HG02623 (cell line): ENCODE data around the gene FGF8.

Experiments used
- ATAC-seq: cut with Tn5 transposase; IDR thresholded peaks from one replicate; pipeline ENCODE4 v1.9.1; 2021; ENCODE audit warnings: moderate library complexity; ENCODE audit not compliant: unreplicated experiment

FGF8 gene

DNA sequence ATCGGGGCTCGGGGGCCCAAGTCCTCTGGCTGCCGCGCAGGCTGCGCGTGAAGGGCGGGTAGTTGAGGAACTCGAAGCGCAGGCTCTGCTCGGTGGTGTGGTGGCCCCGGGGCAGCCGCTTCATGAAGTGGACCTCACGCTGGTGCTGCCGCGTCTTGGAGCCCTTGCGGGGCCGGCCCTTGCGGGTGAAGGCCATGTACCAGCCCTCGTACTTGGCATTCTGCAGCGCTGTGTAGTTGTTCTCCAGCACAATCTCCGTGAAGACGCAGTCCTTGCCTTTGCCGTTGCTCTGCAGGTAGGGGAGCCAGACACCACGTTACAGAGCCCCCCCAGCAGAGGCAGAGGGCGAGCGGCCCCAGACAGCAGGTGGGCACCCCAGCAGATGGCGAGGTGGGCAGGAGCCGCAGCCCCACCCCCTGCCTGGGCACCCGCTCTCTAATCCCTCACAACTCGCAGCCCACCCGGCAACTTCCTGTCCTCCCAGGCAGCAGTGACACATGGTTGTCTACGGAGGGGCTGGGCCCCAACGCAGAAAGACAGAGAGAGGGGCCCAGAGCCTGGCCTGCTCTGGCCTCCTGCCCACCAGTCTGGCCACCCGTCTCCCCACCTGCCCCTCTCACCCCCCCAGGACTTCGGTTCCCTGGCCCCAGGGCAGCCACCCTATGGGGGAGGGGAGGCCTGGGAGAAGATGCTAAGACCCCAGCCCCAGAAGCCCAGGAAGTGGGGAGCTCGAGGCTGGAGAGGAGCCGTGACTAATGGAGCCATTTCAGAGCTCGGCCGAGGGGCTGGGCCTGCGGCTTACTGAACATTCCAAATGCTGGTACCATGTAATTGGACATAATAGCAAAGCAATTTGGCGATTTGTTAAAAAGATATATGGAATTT is 5.3 kb downstream of the FGF8 start:
- ATAC-seq: no peak

DNA sequence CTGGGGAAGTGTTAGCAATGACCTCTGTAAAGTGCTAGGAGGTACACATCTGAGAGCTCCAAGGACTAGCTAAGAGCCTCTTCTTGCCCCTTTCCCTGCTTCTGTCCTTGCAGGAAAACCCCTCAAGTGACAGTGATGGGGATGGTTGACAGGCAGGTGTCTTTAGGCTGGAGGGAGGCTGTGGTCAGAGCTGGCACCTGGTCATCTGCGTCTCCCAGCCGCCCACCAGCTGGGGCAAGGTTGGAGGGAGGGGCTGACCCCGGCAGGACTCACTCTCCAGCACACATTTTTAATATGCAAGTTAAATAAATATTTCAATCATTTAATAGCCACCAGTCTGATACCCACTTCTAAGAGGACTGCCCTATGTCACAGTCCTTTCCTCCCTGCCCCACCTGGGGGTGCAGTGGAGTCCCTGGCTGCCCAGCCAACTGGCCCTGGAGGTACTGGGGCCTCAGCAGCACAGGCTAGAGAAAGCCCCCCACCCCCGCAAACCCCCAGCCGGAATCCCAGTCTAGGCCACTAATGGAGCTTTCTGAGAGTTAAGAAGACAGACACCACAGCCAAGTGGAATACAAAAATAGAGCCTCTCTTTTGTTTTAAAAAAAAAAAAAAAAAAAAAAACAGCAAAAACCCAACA is 6.3 kb downstream of the FGF8 start:
- no peak for ATAC-seq

DNA sequence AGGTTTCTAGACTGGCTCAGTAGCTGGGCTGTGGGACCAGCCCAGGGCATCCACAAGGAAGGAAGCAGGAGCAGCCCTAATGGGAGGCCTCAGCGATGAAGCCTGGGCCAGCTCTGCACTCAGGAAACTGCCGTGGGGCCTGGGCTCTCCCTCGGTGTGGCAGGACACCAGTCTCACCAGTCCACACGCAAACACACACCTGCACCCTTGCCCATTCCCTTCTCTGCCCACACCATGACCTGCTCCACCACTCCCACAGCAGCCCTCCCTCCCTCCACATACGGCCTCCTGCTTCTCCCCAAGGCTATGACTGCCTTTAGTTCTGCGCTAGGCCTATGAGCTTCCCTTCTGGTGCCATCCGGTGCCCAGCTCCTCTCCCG is 7.1 kb downstream of the FGF8 start:
- ATAC-seq: no peak

DNA sequence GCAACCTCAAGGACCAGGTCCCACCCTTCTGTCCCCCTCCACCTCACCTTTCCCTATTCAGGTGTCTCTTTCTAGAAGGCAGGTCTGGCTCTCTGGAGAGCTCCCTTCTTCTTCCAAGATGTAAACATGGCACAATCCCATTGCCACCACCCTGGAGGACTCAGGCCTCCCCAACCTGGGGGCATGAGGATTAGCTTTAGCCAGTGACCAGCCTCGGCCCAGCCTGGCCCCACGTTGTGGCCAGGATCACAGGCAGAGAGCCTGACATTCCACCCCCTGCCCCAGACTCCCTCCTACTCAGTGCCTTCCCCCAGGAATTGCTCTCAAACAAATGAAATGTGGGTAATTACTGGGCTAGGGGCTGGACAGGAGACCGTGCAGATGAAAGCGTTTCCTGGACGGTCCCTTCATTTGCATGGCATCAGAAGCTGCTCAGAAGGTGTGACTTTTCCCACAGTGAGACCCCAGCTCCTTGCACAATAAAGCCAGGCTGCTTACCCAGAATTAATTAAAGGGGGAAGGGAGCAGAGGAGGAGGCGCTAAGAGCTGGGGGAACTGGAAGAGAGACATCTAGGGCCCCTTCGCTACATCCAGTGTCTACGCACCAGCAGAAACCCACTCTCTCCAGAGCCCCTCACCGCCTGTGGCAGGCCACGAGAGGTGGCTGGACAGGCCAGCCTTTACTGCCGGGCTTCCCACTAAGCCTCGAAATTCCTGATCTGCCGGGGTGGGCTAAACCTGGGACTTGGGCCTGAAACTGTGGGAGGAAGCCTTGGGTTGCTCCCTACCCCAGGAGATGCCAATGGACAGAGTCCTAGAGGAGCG is 7.7 kb downstream of the FGF8 start:
- ATAC-seq: no peak

DNA sequence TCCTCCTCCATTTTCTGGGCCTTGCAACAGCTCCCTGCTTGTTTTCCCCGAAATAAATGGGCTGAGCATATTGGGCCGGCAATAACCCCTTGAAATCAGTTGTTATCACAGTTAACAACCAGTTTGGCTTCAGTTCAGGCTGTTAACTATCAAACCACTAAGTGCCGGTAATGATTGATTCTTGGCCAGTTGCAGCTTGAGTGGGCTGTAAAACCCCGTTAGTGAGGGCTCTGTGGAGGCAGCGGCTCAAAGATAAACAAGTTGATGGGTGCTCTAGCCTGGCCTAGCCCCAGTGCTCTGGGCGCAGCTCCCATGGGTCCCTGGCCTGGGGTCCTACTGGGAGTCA is 8.3 kb downstream of the FGF8 start:
- no peak for ATAC-seq

DNA sequence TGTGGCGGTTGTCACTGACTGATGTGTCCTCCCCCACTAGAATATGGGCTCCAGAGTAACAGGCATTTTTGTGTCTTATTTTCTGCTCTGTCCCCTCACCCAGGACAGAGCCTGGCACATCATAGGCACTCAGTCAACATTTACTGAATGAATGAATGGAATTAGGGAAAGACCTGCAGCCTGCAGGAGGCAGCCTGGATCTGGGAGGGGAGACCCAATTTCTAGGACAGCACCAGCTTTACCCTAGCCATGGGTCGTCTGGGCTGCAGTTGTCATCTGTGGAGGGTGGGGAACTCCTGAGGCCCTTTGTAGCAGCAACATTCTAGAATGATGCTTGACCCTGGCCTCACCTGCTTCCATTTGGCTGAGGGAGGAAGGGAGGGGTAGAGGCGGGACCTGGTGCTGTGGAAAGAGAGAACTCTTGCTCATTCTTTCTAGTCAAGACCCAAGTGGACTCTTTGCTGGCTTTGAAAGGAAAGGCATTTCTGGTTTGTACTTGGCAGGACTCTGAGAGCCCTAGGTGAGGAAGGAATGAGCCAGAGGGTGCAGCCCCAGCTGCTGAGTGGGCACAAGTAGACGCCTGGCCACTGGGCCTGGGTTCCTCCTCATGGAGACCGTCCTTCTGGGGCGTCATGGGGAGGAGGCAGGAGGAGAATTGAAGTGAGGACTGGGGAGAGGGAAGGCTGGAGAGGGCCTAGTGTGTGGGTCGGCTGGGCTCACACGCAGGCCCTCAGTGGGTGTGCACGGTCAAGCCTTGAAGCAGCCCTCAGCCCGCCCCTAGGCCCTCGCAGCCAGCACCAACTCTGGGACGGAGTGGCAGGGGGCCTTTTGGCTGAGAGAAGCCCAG is 8.9 kb downstream of the FGF8 start:
- ATAC-seq: no peak

DNA sequence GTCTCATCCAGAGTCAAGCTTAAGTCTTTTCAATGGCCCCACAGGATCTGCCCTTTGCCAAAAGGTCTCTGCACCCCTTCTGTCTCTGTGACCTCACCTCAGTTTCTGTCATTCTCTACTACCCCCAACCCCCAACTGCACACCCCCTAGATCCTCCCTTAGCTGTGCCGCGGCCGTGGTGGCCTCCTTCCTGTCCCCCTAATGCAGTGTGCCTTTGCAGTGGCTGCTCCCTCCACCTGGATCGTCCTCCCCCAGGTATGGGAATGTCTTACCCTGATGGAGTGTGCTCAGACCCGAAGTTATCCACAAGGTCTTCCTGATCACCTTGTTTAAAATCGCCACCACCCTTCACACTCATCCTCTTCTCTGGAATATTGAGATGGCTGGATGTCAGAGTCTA is 9.6 kb downstream of the FGF8 start:
- ATAC-seq: no peak

DNA sequence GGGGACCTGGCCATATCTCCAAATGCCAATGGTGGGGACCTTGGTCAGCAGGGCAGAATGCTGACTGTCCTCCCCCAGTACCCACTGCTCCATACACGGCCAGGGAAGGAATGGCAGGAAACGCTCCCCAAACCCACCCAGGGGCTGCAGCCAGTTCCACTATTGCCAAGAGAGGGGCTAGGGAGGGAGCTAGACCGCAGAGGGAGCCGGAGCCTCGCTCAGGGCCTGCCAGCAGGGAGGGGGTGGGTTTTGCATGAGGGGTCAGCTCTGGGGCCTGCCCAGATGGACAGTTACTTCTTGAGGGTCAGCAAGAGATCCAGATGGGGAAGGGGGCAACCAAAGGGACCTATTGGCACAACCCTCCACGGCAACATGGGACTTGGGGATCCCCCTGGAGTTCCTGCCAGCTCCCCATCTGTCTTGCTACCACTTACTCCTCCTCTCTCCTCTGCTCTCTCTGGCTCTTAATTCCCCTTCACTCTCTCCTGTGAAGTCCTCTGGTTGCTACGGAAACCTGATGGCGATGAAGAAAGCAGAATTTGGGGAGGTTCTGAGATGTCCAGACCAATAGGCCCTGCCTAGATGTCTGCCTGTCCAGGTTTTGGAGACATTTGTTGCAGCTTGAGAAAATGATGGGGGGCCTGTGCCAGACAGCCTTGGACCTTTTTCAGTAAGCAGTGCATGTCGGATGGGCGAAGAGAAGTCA is 12.6 kb downstream of the FGF8 start:
- ATAC-seq: no peak

DNA sequence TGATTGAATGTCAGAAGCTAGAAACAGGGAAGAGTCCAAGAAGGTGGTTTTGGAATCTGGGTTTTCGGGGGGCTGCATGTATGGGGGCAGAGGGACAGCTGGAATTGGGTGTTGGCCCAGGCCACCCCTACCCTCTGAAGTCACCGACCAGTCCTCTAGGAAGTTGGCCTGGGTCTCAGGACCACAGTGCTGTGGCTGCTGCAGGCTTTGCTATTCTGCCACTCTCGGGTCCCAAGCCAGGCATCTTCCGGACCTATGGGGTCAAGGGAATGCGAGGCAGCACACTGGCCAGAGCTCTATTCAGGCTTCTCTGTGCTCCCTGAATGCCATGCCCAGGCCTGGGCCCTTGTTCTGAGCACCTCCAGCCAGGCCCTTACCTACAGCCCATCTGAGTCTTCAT is 13.2 kb downstream of the FGF8 start:
- ATAC-seq: no peak

DNA sequence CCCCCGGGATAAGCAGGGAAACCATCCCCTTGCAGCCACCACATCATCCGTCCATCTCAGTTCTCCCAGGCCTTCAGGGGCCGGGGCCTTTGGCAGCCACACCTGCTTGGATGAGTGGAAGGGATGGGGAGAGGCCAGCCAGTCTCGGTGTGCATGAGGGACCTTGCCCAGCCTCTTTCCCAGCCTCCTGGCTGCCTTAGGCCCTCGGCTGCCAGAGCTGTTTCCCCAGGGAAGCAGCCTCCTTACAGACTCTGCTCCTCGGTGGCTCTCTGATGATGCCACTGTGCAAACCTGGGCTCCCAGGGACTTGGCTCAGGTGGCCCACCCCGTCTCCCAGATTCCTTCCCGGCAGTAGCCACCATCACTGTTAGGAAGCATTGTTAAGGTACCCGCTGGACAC is 14.7 kb downstream of the FGF8 start:
- no peak for ATAC-seq

DNA sequence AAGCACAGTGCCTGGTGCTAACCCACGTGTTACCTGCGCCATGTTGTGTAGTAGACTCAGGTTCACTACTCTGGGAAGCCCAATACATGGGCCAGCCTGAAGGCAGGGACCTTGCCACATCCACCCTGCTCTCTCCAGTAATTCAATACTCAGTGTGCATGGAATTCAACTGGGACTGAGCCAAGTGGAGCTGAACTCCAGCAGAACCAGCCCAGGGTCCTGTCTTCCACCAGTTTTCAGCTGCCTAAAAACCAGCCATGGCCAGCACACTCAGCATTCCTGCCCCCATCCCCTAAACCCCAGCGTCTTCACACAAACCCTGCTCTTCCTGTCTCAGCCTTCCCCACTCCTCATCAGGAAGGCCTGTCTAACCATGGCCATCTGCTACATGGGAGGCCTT is 15.4 kb downstream of the FGF8 start:
- ATAC-seq: no peak

DNA sequence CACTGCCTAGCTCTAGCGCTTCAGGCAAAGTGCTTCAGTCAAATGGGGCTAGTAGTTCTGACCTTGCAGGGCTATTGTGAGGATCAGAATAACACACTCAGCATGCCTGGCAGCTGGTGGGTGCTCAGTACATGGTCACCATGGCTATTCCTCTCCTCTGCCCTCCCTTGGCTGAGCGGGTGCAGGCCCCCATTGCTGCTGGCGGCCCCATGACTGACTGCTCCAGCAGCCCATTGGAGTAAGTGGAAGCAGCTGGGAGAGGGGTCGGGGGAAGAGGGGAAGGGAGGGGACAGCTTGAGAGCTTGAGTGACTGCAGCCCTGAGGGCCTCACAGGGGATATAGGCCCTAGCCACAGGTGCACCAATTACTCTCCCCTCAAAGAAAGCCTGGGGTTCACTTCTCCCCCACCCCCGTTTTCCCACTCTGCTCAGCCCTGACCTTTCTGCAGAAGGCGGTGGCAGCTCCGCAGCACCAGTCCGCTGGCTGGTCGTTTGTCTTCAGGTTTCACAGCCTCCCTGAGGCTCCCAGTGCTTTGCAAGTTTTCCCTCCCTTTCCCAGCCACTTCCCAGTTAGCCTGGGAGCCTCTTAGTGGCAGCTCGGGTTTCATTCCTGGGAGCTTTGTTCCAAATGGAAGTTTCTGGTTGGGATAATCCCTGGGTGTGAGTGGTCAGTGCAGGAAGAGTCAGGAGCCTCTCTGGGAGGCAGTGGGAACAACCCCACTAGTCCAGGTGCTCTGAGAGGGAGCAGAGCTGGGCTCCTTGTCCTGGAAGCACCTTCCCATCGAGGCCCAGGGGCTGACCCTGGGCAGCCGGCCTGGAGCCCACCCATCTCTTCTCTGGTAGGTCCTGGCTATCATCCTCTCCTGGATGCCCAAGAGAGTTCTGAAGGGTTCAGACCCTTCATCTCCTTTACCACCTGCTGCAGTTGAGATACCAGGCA is 16.3 kb downstream of the FGF8 start:
- no peak for ATAC-seq

DNA sequence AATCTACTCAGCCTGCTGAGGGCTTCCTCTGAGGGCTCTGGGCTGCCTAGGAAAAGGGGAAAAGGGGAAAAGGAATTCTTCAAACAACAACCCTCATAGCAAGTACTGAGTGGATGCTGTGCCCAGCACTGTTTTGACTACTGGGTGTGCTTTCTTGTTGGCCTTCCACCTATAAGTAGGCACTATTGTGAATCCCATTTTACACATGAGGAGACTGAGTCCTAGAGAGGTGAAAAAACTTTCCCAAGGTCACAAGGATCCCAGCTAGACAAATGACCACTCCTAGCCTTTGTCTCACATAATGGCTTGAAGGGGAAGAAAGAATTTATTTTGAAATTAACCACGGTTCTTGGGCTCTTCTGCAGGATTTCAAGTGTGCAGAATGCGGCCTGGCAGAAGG is 17.1 kb downstream of the FGF8 start:
- ATAC-seq: no peak

DNA sequence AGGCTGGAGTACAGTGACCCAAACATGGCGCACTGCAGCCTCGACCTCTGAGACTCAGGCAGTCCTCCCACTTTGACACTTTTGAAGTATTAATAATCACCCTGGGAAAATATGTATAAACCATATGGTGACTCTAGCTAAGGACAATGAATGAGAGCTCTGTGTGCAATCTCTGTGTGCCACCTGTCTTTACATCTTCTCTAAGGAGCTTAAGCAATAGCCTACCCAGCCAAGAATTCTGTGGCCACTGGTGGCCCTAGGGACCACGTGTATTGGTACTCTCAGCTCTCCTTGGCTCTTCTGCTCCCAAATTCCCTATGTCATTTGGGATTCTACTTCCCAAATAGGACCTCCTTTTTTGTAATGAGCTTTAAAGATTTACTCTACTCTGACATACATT is 23.7 kb downstream of the FGF8 start:
- no peak for ATAC-seq

DNA sequence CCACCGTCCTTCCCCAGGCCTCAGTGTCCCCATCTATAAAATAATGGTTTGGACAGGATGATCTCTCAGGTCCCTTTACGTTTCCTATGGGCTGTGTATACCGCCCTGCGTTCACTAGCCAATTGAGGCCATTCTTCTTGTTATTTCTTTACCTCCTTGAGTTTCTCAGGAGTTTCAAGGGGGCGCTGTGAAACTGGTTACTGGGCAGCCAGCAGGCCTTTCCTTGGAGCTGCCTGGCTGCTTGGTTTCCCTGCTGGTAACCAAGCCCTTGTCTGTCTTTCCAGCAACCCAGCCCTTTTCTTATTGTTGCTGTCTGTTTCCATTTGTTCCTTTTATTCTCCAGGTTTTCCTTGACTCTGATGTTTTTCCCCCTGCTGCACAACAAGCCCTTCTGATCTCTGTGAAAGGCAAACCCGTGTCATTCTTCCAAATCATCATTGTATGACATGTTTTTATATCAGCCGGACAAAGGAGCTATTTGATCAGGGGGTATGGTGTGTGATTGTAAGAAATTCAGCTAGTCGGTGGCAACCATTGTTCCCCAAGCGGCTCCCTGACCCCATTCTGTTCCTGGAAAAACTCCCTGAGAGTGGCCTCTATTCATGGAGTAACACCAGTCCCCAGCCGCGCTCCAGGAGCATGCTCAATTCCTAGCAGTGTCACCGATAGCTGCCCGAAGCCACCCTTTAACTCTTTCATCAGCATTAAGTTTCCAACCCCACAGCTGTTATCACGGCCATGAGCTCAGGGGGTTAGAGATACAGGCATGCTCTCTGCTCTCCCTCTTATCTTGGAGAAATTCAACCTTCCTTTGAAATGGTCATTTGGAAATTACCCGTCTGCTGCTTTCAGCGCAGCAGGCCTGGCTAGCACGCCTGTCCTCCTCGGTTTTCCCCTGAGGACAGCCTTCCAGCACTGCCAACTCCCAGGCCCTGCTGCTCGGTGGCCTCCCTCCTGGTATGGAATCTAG is 26.6 kb downstream of the FGF8 start:
- no peak for ATAC-seq

DNA sequence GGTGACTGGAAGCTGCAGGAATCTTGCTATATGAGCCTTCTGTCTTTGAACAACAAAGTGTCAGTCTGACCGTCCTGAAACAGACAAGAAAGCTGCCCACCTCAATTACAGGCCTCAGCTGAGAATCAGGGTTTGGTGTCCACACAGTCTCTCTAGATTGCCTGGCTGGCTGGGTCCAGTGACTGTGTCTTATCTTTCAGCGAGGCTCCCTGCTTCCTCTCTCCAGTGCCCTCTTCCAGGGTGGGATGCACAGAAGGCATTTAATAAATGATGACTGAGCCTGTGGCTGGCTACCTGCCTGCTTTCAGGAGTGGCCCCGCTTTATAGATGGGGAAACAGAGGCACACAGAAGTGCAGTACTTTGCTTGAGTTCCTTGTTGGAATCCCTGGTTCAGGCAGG is 27.4 kb downstream of the FGF8 start:
- no peak for ATAC-seq

DNA sequence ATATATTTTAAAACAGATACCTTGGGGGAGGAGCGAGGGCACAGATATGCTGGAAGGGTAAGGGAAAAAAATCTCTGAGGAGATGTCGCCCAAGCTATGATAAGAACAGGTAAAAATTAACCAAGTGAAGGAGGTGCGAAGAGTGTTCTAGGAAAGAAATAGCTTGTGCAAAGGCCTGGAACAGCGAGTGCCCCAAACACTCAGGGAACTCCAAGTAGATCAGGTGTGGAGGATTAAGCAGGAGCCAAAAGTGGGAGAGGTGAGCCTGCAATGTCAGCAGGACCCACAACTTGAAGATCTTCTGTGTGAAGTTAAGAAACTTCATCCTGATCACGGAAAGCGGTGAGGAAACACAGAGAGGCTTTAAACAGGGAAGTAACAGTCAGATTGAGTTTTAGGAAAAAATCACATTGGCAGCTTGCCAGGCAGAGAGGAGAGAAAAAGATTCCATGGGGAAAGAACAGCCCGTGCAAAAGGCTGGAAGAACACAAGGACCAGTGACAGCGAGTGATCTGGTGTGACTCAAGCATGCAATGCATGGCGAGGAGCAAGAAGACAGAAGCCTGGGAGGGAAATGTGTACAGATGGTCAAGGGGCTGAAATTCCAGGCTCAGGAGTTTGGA is 30.7 kb downstream of the FGF8 start:
- ATAC-seq: no peak

DNA sequence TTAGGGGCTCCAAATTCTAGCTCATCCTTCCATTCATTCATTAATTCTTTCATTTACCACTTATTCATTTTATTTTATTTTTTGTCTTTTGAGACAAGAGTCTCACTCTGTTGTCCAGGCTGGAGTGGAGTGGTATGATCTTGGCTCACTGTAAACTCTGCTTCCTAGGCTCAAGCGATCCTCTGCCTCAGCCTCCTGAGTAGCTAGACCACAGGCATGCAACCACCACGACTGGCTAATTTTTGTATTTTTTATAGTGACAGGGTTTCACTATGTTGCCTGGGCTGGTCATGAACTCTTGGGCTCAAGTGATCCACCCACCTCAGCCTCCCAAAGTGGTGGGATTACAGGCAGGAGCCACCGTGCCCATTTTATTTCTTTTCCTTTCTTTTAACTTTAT is 31.6 kb downstream of the FGF8 start:
- ATAC-seq: no peak
